Lower lobe of right lung (tissue), 2 donors: ENCODE results near the gene SLC6A8. TPM values are rescaled to one million over a fixed set of nuclear protein-coding genes. Genes with fewer than 3 reads are reported as not detected.
A peak's percentile ranks its signal among the peaks of the same experiment; 100 is the strongest.
"Not testable (repeated sequence)": the region's sequence is repeated elsewhere in the genome, so short reads cannot be mapped to it uniquely, and the experiment has no call there.

ENCODE experiments used
- ATAC-seq, 2 donors: fragments of 200-7000 bp; cut with Tn5 transposase; one replicate each; pipeline ENCODE4 v1.9.1; 2020 to 2022; ENCODE audit warnings: mild to moderate bottlenecking in 2 of 2, moderate library complexity in 2 of 2
- DNase-seq: peaks from one replicate; pipeline ENCODE4 v3.0.0-alpha.2; 2020
- H3K27ac ChIP-seq: fragments of 200-600 bp; one replicate; pipeline ENCODE4 v1.8.0; 2022
- H3K27me3 ChIP-seq: fragments of 200-600 bp; one replicate; pipeline ENCODE4 v1.8.0; 2022; ENCODE audit warnings: low read depth
- H3K36me3 ChIP-seq: fragments of 200-600 bp; one replicate; pipeline ENCODE4 v1.8.0; 2022; ENCODE audit warnings: mild to moderate bottlenecking
- H3K4me1 ChIP-seq: fragments of 200-600 bp; one replicate; pipeline ENCODE4 v1.8.0; 2022
- H3K4me3 ChIP-seq: fragments of 200-600 bp; one replicate; pipeline ENCODE4 v1.8.0; 2022; ENCODE audit warnings: mild to moderate bottlenecking
- H3K9me3 ChIP-seq: fragments of 200-600 bp; one replicate; pipeline ENCODE4 v1.8.0; 2022
- intact Hi-C: fragments of 100-400 bp; cut with DNase I; formaldehyde crosslinking; loops from one replicate; pipeline ENCODE4 v1.11.0; 2022
- total RNA-seq: library from RNA; stranded (reverse); fragmentation: NEBNext Ultra II Directional; extraction: Animal tissue kit (Norgen Biotek cat#: 25700); gene quantifications from one replicate; pipeline ENCODE4 v1.2.1, GENCODE V29; 2021
- TF ChIP-seq, protein P1 (sequence below): fragments of 200-600 bp; IDR thresholded peaks from one replicate; pipeline ENCODE4 v1.8.0; 2022; ENCODE audit warnings: antibody characterized with exemption, mild to moderate bottlenecking
- donor health status: DM: no; HTN: yes; CAD: no; lungs with severe emphysema.

SLC6A8 gene
- total RNA-seq, 1 donor from 2014 or later = 7.1 TPM

DNA sequence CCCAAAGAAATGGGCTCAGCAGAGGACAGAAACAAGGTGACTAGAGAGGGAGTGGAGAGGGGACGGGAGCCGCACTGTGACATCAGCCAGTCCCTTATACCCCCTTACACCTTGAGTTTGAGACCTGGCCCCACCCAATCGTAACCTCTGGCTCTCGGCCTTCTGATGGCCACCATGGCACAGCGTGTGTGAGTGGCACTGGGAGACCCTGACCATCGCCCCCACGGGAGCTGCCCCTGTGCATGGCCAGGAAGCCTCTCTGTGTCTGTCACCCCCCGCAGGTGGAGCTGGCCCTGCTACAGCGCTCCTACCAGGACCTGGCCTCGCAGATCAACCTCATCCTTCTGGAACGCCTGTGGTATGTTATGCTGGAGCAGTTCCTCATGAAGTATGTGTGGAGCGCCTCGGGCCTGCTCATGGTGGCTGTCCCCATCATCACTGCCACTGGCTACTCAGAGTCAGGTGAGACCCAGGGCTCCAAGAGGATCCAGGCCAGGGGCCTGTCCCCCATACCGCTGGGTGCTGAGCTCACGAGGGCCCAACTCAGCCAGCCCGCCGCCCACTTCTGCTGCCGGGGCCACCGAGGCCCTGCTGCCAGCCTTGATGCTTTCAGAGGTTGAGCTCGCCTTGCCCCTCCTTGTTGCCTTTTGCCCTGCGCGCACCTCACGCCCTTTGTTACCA lies 41.4 kb downstream of the SLC6A8 start:
- ATAC-seq (no peak), DNase-seq (no peak)
- Histone ChIP-seq H3K9me3 (no peaks in the 10 kb centered on the region), H3K27me3 (no peaks in the 10 kb centered on the region), H3K27ac (no peak overlapping the region), H3K4me1 (peaks cover 37% of the 10 kb centered on the region), H3K36me3 (no peaks in the 10 kb centered on the region), H3K4me3 (no peak overlapping the region)
- TF ChIP-seq, protein P1, sequence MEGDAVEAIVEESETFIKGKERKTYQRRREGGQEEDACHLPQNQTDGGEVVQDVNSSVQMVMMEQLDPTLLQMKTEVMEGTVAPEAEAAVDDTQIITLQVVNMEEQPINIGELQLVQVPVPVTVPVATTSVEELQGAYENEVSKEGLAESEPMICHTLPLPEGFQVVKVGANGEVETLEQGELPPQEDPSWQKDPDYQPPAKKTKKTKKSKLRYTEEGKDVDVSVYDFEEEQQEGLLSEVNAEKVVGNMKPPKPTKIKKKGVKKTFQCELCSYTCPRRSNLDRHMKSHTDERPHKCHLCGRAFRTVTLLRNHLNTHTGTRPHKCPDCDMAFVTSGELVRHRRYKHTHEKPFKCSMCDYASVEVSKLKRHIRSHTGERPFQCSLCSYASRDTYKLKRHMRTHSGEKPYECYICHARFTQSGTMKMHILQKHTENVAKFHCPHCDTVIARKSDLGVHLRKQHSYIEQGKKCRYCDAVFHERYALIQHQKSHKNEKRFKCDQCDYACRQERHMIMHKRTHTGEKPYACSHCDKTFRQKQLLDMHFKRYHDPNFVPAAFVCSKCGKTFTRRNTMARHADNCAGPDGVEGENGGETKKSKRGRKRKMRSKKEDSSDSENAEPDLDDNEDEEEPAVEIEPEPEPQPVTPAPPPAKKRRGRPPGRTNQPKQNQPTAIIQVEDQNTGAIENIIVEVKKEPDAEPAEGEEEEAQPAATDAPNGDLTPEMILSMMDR = no peak
- intact Hi-C loops = no loop called here

DNA sequence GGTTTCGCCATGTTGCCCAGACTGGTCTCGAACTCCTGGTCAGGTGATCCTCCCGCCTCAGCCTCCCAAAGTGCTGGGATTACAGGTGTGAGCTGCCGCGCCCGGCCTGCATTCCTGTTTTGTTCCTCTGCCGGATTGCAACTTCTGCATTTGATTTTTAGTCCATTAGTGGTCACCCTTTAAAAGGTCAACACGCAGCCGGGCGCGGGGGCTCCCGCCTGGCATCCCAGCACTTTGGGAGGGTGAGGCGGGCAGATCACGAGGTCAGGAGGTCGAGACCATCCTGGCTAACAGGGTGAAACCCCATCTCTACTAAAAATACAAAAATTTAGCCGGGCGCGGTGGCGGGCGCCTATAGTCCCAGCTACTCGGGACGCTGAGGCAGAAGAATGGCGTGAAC lies 42.4 kb downstream of the SLC6A8 start:
- H3K9me3 ChIP-seq, H3K4me3 ChIP-seq, ATAC-seq, H3K27me3 ChIP-seq, intact Hi-C loops, DNase-seq, H3K36me3 ChIP-seq, H3K27ac ChIP-seq: not testable (repeated sequence)
- H3K4me1 ChIP-seq = peaks cover 33% of the 10 kb centered on the region

DNA sequence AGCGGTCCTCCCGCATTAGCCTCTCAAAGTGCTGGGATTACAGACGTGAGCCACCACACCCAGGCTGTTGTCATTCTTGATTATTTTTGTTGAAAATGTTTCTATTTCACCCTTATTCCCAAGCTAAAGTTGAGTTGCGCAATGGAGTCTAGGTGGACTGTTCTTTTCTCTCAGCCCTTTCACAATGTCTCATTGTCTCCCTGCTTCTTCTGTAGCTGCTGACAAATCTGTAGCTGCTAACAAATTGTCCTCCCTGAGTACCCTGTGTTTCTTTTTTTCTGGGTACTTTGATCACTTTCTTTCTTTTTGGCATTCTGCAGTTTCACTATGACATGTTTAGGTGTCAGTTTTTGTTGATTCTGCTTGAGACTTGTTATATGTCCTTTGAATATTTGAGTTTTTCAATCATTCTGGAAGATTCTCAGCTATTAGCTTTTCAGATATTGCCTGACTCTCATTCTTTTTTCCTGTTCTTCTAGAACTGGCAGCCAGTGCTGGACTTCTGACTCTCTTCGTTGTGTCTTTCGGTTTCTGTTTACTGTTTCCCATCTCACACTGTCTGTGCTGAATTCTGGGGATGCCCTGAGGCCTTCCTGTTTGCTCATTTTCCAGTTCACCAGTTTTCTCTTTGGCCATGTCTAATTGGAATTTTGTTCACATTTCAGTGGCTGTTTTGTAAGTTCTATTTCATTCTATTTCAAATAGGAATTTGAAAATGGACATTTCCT lies 43.6 kb downstream of the SLC6A8 start:
- intact Hi-C loops = no loop called here
- Histone ChIP-seq H3K27me3 (no peaks in the 10 kb centered on the region), H3K36me3 (peaks cover 2% of the 10 kb centered on the region), H3K9me3 (no peaks in the 10 kb centered on the region), H3K4me3 (no peak overlapping the region), H3K4me1 (peaks cover 22% of the 10 kb centered on the region), H3K27ac (no peak overlapping the region)
- ATAC-seq (no peak), DNase-seq (no peak)
- TF ChIP-seq, protein P1 = no peak

DNA sequence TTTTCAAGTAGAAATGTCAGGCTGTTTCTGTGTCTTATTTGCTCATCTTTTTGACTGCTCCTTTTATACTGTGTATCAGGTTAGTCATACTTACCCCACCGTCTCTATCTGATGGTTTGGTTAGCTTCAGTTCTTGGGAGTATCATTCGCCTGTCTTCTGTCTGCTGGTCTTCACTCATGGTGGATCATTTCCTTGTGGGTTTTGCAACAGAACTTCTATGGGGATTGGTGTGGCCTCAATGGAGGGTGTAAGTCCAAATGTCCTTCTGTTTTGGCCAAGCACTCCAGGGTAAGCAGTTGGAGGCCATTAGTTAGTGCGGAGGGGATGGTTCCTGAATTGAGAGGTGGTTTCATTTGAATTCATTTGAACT lies 44.1 kb downstream of the SLC6A8 start:
- H3K27ac ChIP-seq = no peak overlapping the region
- no peak overlapping the region for H3K4me3 ChIP-seq
- H3K36me3 ChIP-seq = peaks cover 7% of the 10 kb centered on the region
- no peak for DNase-seq
- intact Hi-C loops = no loop called here
- H3K4me1 ChIP-seq = peaks cover 16% of the 10 kb centered on the region
- H3K27me3 ChIP-seq = no peaks in the 10 kb centered on the region
- no peak for ATAC-seq
- TF ChIP-seq, protein P1 = no peak
- H3K9me3 ChIP-seq = no peaks in the 10 kb centered on the region

DNA sequence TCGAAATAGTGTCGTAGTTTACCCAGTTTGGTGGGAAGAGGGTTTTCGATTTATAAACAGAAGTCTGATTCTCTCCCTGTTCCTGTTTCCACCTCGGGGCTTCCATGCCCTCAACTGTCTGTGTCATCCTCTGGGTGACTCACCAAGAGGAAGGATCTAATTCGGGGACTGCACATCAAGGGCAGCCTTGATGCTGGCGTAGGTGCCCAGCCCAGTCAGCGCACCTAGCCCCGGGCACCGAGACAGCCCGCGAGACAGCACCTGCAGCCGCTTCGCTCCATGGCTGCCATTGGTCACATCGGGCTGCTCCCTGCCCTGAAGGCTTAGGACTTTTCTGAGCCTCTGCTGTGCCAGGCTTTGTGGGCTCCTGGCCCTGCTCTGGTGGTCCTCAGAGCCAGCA lies 44.7 kb downstream of the SLC6A8 start:
- Histone ChIP-seq H3K4me1 (peaks cover 10% of the 10 kb centered on the region), H3K36me3 (peaks cover 7% of the 10 kb centered on the region), H3K4me3 (no peak overlapping the region), H3K27ac (no peak overlapping the region), H3K9me3 (no peaks in the 10 kb centered on the region), H3K27me3 (no peaks in the 10 kb centered on the region)
- peak in 1 of 2 donors; percentile 19 for ATAC-seq
- DNase-seq = no peak
- intact Hi-C loops = no loop called here
- TF ChIP-seq, protein P1 = no peak

DNA sequence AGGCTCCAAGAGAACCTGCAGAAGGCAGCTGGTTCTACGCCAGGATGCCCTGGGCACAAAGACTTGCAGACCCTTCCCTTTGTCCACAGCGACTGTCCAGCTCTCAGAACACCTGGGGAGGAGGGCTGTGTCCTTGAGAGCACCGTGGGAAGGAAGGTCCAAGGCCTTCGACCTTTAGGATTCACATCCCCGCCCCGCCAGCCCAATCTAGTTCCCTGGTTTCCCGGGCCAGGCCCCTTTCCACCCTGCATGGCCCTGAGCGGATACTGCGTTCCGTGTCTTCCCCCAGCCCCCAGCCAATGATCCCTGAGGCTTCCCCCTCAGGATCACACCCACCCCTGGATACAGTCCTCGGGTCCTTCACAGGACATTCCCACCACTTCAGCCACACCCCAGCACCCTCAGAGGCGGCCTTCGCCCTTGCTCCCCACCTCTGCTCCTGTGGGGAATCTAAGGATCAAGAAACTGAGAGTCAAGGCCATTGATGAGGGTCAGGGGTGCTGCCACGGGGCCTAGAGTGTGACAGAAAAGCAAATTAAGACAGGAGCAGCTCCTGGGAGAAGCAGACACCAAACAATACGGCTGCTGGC lies 46.0 kb downstream of the SLC6A8 start:
- intact Hi-C loops = no loop called here
- Histone ChIP-seq H3K9me3 (no peaks in the 10 kb centered on the region), H3K27ac (no peak overlapping the region), H3K4me1 (no peaks in the 10 kb centered on the region), H3K27me3 (no peaks in the 10 kb centered on the region), H3K36me3 (peaks cover 7% of the 10 kb centered on the region), H3K4me3 (no peak overlapping the region)
- ATAC-seq (no peak), DNase-seq (no peak)
- TF ChIP-seq, protein P1 = no peak
